Activated B cell treated with CpG ODN at 0.5 μM for 24 hours (primary cell): ENCODE measurements around the gene ECPAS. TPM values are rescaled to one million over a fixed set of nuclear protein-coding genes. Genes with fewer than 3 reads are reported as not detected.

Source experiments
- ATAC-seq: fragments of 200-7000 bp; cut with Tn5 transposase; one replicate; pipeline ENCODE4 v1.10.0; 2021; ENCODE audit warnings: low read depth, mild to moderate bottlenecking, moderate library complexity
- CTCF ChIA-PET: fragments of 350-600 bp; sonication (Branson Sonifier 250); formaldehyde crosslinking; loops from one replicate; lab custom pipeline; 2021; ENCODE audit warnings: antibody characterized with exemption; lab: Charles Lee
- POLR2A ChIA-PET: fragments of 350-600 bp; sonication (Branson Sonifier 250); formaldehyde crosslinking; loops from one replicate; lab custom pipeline; 2021; ENCODE audit warnings: antibody characterized with exemption; lab: Charles Lee
- DNase-seq: peaks from one replicate; pipeline ENCODE4 v3.0.0; 2022
- H3K27ac Mint-ChIP-seq: one replicate; pipeline ENCODE4 v1.8.0; 2020; ENCODE audit warnings: mixed read lengths
- H3K27me3 Mint-ChIP-seq: one replicate; pipeline ENCODE4 v1.8.0; 2021; ENCODE audit warnings: mixed read lengths
- H3K36me3 Mint-ChIP-seq: one replicate; pipeline ENCODE4 v1.8.0; 2021; ENCODE audit warnings: low read depth, mixed read lengths
- H3K4me1 Mint-ChIP-seq: one replicate; pipeline ENCODE4 v1.8.0; 2021; ENCODE audit warnings: mixed read lengths
- H3K4me3 Mint-ChIP-seq: one replicate; pipeline ENCODE4 v1.8.0; 2020; ENCODE audit warnings: mild to moderate bottlenecking, mixed read lengths
- H3K9me3 Mint-ChIP-seq: one replicate; pipeline ENCODE4 v1.8.0; 2020; ENCODE audit warnings: mixed read lengths
- CTCF ChIP-seq: fragments of 200-600 bp; IDR thresholded peaks from one replicate; pipeline ENCODE4 v1.8.0; 2022; ENCODE audit warnings: antibody characterized with exemption, mild to moderate bottlenecking
- intact Hi-C: fragments of 100-400 bp; cut with micrococcal nuclease; formaldehyde crosslinking; loops from one replicate; pipeline ENCODE4 v1.15.1; 2024
- total RNA-seq: library from RNA; stranded (reverse); gene quantifications from 2 replicates; pipeline ENCODE4 v1.2.3, GENCODE V29; 2022

The ECPAS gene
- total RNA-seq, 1 donor from 2014 or later: 81.9 TPM

DNA sequence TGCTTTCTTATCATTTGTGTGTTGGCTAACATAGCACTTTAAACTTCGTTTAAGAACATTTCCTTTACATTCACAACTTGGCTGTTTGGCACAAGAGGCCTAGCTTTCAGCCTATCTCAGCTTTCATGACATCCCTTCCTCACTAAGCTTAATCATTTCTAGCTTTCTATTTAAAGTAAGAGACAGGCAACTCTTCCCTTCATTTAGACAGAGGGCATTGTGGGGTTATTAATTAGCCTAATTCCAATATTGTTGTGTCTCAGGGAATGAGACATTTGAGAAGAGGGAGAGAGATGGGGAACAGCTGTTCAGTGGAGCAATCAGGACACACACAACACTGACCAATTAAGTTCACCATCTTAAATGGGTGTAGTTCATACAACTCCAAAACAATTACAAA is 103.2 kb downstream of the ECPAS start:
- H3K36me3 Mint-ChIP-seq: peaks cover 75% of the 10 kb centered on the region
- no peak for ATAC-seq
- H3K27ac Mint-ChIP-seq: no peak overlapping the region
- POLR2A ChIA-PET: no interaction called here
- no peaks in the 10 kb centered on the region for H3K9me3 Mint-ChIP-seq
- H3K4me3 Mint-ChIP-seq: no peak overlapping the region
- TF ChIP-seq CTCF: no peak
- CTCF ChIA-PET: no interaction called here
- no peaks in the 10 kb centered on the region for H3K27me3 Mint-ChIP-seq
- DNase-seq: no peak
- intact Hi-C loops: no loop called here
- H3K4me1 Mint-ChIP-seq: no peaks in the 10 kb centered on the region

DNA sequence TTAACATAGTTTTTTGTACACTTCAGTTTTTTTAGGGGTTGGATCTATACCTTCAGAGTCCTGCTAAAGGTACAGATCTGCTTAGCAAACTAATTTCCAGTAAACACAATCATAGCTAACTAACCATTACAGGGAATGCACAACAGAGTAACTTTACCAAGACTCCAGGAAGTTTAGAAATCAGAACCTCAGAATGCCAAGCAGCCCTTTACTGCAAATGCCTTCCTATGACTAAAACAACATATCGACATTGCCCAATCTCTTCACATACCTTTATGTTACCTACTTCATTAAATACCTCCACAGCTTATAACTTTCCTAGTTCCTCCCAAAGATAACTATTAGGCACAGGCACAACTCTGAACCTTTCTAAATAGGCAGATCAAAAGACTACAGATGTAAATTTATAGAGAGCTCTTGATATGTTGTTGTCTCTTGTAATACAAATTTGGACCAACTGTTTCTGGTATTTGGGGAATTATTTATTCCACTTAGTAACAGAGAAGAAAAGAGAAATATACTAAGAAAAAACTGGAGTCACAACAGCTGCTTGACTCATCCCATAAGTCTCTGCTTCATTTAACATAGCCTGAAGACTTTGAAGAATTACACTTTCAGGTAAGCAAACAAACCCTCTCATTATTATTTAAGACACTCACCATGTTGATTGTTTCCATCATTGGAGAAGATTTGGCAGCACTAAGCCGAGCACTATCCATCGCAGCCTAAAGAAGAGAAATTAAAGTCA is 108.2 kb downstream of the ECPAS start:
- Mint-ChIP-seq H3K9me3 (no peaks in the 10 kb centered on the region), H3K4me3 (no peak overlapping the region), H3K36me3 (peaks cover 89% of the 10 kb centered on the region), H3K27ac (no peak overlapping the region), H3K4me1 (no peaks in the 10 kb centered on the region), H3K27me3 (no peaks in the 10 kb centered on the region)
- intact Hi-C loops: no loop called here
- POLR2A ChIA-PET: no interaction called here
- TF ChIP-seq CTCF: no peak
- CTCF ChIA-PET: no interaction called here
- no peak for ATAC-seq
- DNase-seq: no peak

DNA sequence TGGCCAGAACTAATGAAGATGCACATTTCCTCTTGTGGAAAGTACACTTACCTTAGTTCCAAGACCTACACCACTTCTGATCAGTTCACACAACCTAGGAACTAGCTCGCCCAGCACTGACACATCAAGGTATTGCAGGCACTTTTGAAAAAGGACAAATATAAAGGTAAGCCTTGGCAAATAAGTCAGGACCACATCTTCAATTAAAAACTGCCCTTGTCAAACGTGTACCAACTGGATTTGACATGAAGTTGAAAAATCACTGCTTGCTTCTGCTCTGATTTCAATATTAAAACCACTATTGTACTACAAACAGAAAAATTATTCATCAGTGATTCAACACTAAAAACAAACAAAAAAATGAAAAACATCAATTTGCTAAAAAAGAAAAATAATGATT is 109.1 kb downstream of the ECPAS start:
- no peaks in the 10 kb centered on the region for H3K9me3 Mint-ChIP-seq
- H3K36me3 Mint-ChIP-seq: peaks cover 92% of the 10 kb centered on the region
- TF ChIP-seq CTCF: no peak
- DNase-seq (no peak), ATAC-seq (no peak)
- CTCF ChIA-PET: no interaction called here
- no peaks in the 10 kb centered on the region for H3K4me1 Mint-ChIP-seq
- H3K27ac Mint-ChIP-seq: no peak overlapping the region
- intact Hi-C loops: no loop called here
- no peaks in the 10 kb centered on the region for H3K27me3 Mint-ChIP-seq
- no peak overlapping the region for H3K4me3 Mint-ChIP-seq
- POLR2A ChIA-PET: no interaction called here

DNA sequence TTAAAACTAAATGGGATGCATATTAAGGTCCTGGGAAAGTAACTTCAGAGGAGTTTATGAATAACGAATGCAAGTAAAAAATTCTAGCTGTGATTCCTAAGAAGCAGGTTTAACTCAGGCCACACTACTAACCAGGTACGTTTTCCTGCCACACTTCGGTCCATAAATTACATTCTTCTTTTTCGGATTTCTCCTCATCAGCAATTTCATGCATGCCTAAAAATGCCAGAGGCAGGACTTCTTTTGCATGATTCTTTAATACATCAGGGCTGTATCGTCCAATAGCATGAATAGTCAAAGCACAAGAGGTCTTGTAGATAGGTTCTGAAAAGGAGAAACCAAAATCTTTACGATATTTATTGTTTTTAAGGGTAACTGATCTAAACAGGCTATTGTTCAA is 111.9 kb downstream of the ECPAS start:
- ChIA-PET POLR2A (no interaction called here), CTCF (no interaction called here)
- no peak for TF ChIP-seq CTCF
- no peak overlapping the region for H3K4me3 Mint-ChIP-seq
- ATAC-seq (no peak), DNase-seq (no peak)
- no peak overlapping the region for H3K27ac Mint-ChIP-seq
- H3K36me3 Mint-ChIP-seq: peaks cover 98% of the 10 kb centered on the region
- intact Hi-C loops: no loop called here
- H3K27me3 Mint-ChIP-seq: no peaks in the 10 kb centered on the region
- no peaks in the 10 kb centered on the region for H3K4me1 Mint-ChIP-seq
- H3K9me3 Mint-ChIP-seq: no peaks in the 10 kb centered on the region

DNA sequence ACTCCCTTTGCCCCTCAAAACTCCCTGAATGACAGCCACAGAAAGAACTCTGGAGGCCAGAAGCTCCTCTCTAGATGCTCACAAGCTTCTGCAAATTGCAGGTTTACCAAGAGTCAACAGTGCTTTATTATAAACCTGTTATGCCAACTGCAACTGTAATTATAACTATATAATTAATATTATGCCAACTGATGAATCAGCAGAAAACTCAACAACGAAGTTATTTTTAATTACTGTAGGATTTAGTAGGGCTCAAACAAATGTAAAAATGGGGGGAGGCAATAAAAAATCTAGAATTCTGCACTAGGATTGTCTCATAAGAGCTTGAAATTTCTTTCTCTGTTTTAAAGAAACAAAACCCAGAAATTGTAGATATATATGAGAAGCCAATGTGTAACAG is 117.2 kb downstream of the ECPAS start:
- no peak overlapping the region for H3K4me3 Mint-ChIP-seq
- intact Hi-C loops: no loop called here
- CTCF ChIA-PET: no interaction called here
- TF ChIP-seq CTCF: no peak
- no peaks in the 10 kb centered on the region for H3K27me3 Mint-ChIP-seq
- H3K4me1 Mint-ChIP-seq: no peaks in the 10 kb centered on the region
- peaks cover 89% of the 10 kb centered on the region for H3K36me3 Mint-ChIP-seq
- no peak overlapping the region for H3K27ac Mint-ChIP-seq
- no peak for DNase-seq
- H3K9me3 Mint-ChIP-seq: no peaks in the 10 kb centered on the region
- POLR2A ChIA-PET: no interaction called here
- ATAC-seq: no peak
